GM18867 (cell line): Measurements from ENCODE around the gene LRRC40.
A peak's percentile ranks its signal among the peaks of the same experiment; 100 is the strongest.
"Not testable (repeated sequence)": the region's sequence is repeated elsewhere in the genome, so short reads cannot be mapped to it uniquely, and the experiment has no call there.

Source experiments
- ATAC-seq: cut with Tn5 transposase; IDR thresholded peaks from one replicate; pipeline ENCODE4 v1.9.1; 2021; ENCODE audit warnings: mild to moderate bottlenecking, moderate library complexity; ENCODE audit not compliant: unreplicated experiment

LRRC40 gene

GRCh38 chr1:70204139-70204538 lies 1.2 kb downstream of the LRRC40 start:
- no peak for ATAC-seq

DNA sequence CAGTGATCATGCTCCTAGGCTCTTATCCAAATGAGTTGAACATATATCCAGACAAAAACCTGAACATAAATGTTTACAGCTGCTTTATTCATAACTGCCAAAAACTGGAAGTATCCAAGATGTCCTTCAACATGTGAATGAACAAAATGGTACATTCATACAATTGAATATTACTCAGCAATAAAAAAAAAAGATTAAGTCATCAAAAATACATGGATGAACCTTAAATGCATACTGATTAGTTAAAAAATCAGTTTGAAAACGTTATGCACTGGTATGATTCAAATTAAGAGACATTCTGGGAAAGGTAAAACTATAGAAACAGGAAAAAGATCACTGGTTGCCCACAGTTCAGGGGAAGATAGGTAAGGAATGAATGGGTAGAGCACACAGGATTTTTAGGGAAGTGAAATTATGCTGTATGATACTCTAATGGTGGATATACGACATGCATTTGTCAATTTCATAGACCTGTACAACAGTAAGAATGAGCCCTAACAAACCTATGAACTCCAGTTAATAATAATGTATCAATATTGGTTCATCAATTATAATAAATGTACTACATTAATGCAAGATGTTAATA lies 3.1 kb downstream of the LRRC40 start:
- no peak for ATAC-seq

- no peak for ATAC-seq
Measured at GRCh38 chr1:70200065-70200464, 5.3 kb downstream of the LRRC40 start.

DNA sequence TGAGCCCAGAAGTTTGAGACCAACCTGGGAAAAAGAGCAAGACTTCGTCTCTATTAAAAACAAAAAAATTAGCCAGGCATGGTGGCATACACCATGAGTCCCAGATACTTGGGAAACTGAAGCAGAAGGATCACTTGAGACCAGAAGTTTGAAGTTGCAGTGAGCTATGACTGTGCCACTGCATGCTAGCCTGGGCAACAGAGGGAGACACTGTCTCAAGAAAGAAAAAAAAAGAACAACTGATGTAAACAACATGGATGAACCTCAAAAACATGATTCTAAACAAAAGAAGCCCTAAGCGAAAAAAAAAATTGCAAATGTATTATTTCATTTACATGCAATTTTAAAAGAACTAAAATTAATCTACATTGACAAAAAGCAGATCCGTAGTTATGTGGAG lies 9.0 kb downstream of the LRRC40 start:
- ATAC-seq = no peak

DNA sequence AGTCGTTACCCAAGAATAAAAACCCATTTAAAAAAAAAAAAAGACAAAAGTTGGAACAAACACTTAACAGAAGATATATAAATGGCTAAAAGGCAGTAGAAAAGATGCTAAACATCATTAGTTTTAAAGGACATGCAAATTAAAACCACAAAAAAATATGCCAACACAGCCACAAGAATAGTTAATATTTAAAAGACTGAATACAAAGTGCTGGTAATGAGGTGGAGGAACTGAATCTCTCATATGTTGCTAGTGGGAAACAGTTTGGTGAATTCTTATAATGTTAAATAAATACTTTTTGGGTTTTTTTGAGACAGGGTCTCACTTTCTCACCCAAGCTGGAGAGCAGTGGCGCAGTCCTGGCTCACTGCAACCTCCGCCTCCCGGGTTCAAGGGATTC lies 10.0 kb downstream of the LRRC40 start:
- ATAC-seq = peak; percentile 84

DNA sequence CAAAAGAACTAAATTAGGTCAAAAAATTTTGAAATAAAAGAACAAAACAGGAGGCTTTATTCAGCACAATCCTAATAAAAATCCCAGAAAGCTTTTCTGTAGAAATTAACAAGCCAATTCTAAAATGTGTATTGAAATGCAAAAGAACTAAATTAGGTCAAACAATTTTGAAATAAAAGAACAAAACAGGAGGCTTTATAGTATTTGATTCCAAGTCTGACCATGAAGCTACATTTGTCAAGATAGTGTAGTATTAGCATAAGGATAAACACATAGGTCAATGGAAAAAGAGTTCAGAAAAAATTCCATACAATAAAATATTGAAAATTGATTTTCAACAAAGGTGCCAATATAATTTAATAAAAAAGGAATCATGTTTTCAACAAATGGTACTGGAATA lies 10.8 kb downstream of the LRRC40 start:
- ATAC-seq = no peak

DNA sequence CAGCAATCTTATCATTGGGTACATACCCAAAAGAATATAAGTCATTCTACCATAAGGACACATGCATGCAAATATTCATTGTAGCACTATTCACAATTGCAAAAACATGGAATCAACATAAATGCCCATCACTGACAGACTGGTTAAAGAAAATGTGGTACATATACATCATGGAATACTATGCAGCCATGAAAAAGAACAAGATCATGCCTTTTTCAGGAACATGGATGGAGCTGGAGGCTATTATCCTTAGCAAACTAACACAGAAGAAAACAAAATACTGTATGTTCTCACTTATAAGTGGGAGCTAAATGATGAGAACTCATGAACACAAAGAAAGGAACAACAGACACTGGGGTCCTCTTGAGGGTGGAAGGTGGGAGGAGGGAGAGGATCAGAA lies 12.9 kb downstream of the LRRC40 start:
- ATAC-seq = not testable (repeated sequence)

DNA sequence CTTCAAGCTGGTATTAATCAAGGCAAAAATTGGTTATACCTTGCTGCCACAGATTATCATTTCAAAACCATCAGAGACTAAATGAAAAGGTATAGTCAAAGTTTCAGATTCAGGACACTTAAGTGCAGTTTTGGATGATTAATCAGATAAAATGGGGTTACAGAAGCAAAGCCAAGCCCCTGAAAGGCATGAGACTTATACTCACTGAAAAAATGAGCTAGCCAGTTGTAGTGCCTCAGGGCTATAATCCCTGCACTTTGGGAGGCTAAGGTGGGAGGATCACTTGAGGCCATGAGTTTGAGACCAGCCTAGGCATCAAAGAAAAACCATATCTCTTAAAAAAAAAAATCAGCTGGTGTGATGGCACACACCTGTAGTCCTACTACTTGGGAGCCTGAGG lies 15.2 kb downstream of the LRRC40 start:
- ATAC-seq = no peak

GRCh38 chr1:70188522-70188921 lies 16.9 kb downstream of the LRRC40 start:
- ATAC-seq = no peak

- ATAC-seq = not testable (repeated sequence)
Measured at GRCh38 chr1:70185181-70185580, 20.2 kb downstream of the LRRC40 start.

DNA sequence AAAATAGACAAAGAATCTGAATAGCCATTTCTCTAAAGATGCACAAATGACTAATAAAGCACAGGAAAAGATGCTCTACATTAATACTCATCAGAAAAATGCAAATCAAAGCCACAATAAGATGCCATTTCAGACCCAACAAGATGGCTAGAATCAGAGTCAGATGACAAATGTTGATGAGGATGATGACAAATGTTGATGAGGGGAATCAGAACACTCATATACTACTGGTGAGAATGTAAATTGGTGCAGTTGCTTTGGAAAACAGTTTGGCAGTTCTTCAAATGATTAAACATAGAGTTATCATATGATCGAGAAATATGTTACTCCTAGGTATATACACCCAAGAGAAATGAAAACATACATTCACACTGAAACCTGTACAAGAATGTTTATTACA lies 33.9 kb downstream of the LRRC40 start:
- ATAC-seq = no peak

DNA sequence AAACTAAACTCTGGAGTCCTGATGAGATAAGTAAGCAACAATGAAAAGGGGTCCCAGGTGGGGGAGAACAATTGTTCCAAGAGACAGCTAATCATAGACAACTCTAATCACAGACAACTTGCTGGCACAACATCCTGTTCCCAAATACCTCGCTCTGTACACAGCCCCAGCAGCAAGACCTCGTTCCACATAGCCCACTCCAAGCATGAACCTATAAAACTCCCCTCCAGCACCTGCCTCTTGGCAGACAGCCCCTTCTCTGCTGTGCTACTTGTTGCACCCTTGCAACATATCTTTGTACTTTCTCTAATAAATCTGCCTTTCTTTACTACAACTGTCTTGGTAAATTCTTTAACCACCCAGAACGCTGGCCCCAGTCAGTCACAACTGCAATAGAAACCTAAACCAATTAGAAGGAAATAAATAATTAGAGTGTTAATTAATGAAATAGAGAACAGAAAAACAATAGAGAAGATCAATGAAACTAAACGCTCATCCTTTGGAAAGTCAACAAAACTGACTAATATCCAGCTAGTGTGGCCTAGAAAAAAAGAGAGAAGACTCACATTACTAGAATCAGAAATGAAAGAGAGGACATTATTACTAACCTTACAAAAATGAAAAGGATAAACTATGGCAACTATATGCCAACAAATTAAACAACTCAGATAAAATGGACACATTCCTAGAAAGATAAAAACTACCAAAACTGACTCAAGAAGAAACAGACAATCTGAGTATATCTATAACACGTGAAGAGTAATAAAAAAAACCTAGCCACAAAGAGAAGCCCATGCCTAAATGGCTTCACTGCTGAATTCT lies 36.1 kb downstream of the LRRC40 start:
- ATAC-seq = no peak

DNA sequence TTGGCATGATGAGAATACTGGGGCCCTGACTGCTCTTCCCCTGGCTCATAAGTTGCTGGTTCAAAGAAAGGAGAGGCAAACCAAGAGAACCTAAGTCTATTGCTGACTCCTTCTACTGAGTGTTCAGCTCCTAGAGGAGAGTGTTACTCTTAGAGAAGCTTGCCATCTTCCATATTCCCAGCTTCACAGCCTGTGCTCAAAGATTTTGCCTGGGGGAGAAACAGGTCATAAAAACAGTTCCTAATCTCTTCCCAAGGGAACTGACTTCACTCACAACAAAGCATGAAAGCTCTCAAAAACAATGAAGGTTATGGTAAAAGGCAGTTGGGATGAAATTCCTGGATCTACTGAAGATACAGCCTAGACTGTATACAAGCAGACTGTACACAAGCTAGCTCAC lies 37.1 kb downstream of the LRRC40 start:
- no peak for ATAC-seq

DNA sequence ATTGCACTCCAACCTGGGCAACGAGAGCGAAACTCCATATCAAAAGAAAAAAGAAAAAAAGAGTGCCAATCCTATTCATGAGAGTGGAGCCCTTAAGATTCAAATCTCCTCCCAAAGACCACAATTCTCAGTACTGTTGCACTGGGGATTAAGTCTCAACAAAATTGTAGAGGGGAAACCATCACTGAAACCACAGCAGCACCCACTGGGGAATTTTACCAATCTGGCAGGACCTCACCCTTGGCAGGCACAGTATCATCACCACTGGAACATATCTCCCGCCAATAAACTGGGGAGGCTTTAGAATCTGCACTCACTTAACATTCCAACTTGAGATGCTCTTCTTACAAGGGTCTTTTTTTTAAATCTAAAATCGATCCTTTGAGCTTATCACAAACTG lies 41.0 kb downstream of the LRRC40 start:
- no peak for ATAC-seq

DNA sequence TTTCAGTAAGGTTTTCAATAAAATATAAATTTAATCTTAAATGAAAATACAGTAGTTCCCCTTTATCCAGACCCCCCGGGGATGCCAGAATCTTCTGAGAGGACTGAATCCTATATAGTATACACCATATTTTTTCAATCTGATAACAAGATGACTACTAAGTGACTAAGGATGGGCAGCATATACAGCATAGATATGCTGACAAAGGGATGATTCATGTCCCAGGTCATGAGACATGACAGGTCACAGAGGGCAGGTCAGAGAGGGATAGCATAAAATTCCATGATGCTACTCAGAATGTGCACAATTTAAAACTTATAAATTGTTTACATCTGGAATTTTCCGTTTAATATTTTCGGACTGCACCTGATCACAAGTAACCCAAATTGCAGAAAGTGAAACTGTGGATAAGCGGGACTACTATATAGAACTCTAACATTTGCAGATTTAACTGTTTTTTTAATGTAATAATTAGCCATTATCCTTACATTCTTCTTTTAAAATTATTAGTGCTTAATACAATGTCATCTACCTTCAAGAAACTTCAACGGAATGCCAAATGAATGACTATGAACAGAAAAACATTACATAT lies 48.8 kb downstream of the LRRC40 start:
- ATAC-seq = no peak

DNA sequence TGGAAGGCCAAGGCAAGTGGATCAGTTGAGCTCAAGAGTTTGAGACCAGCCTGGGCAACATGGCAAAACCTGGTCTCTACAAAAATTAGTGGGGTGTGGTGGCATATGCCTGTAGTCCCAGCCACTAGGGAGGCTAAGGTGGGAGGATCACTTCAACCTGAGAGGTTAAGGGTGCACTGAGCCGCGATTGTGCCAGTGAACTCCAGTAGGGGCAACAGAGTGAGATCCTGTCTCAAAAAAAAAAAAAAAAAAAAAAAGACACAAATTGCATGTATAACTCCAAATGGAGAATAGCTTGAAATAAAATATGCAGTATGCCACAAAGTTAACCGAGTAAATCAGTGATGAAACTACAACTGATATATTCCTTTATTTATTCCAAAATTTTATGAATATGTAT lies 51.6 kb downstream of the LRRC40 start:
- no peak for ATAC-seq

DNA sequence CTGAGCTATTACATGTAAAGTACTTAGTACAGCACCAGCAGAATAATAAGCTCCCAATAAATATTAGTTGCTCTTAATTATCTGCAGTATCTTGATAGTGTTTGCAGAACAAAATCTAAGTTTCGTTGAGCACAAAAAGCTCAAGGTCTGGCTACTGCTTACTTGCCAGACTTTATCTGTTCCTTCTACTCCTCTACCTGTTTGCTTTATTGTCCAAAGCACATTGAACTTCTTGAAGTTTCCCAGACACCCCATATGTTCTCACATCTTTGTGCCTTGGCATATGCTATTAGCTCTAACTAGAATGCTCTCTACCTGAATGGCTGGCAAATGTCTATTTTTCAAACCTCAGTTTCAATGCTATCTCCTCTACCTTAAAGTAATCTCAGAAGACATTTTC lies 54.9 kb downstream of the LRRC40 start:
- no peak for ATAC-seq

GRCh38 chr1:70146488-70146887 lies 58.9 kb downstream of the LRRC40 start:
- no peak for ATAC-seq

- ATAC-seq = no peak
Measured at GRCh38 chr1:70143048-70143659, 62.2 kb downstream of the LRRC40 start.

DNA sequence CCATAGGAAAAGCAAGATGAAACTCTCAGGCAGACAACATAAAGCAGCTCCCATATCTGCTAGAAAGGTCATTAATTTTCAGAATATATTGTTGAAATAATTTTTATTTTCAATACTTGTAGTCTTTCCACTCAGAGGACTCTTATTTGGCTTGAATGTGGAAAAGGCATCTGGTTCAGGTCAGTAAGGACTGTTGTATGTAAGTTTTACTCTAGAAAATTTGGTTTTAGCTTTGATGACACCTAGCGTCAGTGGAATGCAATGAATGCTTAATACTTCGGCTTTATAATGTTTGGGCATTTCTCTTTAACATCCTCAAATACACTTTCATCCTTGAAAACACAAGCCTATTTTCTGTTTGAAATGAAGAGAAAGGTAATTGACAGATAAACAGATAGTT lies 63.3 kb downstream of the LRRC40 start:
- no peak for ATAC-seq

DNA sequence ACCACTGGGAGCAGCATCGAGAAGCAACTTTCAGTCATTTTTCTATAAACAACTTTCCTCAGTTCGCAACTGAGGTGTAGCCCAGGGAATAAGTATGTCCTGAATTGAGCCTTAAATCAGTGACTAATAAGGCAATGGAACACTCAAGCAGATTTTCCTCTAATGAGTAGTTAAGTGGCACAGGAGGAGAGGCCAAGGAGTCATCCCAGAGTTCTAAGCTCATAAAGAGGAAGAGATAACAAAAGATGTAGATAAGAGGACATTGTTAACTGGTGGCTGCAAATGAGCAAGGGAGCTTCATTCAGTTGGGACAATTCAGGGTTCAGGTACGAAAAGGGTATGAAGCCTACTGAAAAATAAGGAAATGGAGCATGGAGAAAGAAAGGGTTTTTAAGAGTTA lies 64.5 kb downstream of the LRRC40 start:
- ATAC-seq = no peak

GRCh38 chr1:70140343-70140742 lies 65.0 kb downstream of the LRRC40 start:
- ATAC-seq = no peak
